ENCODE measurements around the gene CLDN5. TPM values are rescaled to one million over a fixed set of nuclear protein-coding genes. Genes with fewer than 3 reads are reported as not detected.
"Not testable (repeated sequence)": the region's sequence is repeated elsewhere in the genome, so short reads cannot be mapped to it uniquely, and the experiment has no call there.

CLDN5 gene
- total and polyA plus RNA-seq, 5 experiments from 2014 or later: 0.11 to 0.22 TPM; not detected in 3

- Mint-ChIP-seq H3K9me3 (no peaks in the 10 kb centered on the region), H3K27ac (no peak overlapping the region), H3K27me3 (peaks cover 0 to 2% (median 0%) of the 10 kb centered on the region in 5 donors), H3K4me3 (no peak overlapping the region), H3K4me1 (no peaks in the 10 kb centered on the region), H3K36me3 (no peaks in the 10 kb centered on the region)
- DNase-seq (no peak), ATAC-seq (no peak)
- POLR2A ChIA-PET: interaction anchor here (0.7 kb wide), 1 partner anchor 51 kb away, joined by 3 read pairs; no protein-coding TSS in a partner anchor
Measured at GRCh38 chr22:19540394-19540793, 16.2 kb upstream of the CLDN5 start.

GRCh38 chr22:19537941-19538488, 13.8 kb upstream of the CLDN5 start:
- H3K4me3 Mint-ChIP-seq: no peak overlapping the region

GRCh38 chr22:19536564-19536963, 12.4 kb upstream of the CLDN5 start:
- DNase-seq (no peak), ATAC-seq (no peak)
- Mint-ChIP-seq H3K27me3 (peaks cover 0 to 3% (median 0%) of the 10 kb centered on the region in 5 donors), H3K9me3 (no peaks in the 10 kb centered on the region), H3K27ac (no peak overlapping the region), H3K4me3 (no peak overlapping the region), H3K4me1 (peaks cover 0 to 2% (median 0%) of the 10 kb centered on the region in 4 donors), H3K36me3 (no peaks in the 10 kb centered on the region)
- POLR2A ChIA-PET: interaction anchor here (0.7 kb wide), 1 partner anchor 59 kb away, joined by 4 read pairs; no protein-coding TSS in a partner anchor

More at GRCh38 chr22:19537941-19538488, 13.8 kb upstream of the CLDN5 start:
- Mint-ChIP-seq H3K4me1 (peaks cover 0 to 2% (median 0%) of the 10 kb centered on the region in 4 donors), H3K27ac (peak overlapping the region in 1 of 10 donors; percentile 46), H3K36me3 (no peaks in the 10 kb centered on the region), H3K27me3 (peaks cover 0 to 3% (median 0%) of the 10 kb centered on the region in 5 donors), H3K9me3 (no peaks in the 10 kb centered on the region)
- ATAC-seq (no peak), DNase-seq (no peak)
- POLR2A ChIA-PET: no interaction called here

GRCh38 chr22:19535001-19535400, 10.8 kb upstream of the CLDN5 start:
- DNase-seq: no peak
- POLR2A ChIA-PET: interaction anchor here (1.1 kb wide), 1 partner anchor 12 kb away, joined by 3 read pairs; no protein-coding TSS in a partner anchor
- Mint-ChIP-seq H3K9me3 (no peaks in the 10 kb centered on the region), H3K4me1 (peaks cover 0 to 2% (median 0%) of the 10 kb centered on the region in 4 donors), H3K27ac (no peak overlapping the region), H3K4me3 (no peak overlapping the region), H3K27me3 (peaks cover 0 to 3% (median 0%) of the 10 kb centered on the region in 5 donors), H3K36me3 (no peaks in the 10 kb centered on the region)
- no peak for ATAC-seq

- Mint-ChIP-seq H3K36me3 (no peaks in the 10 kb centered on the region), H3K27ac (no peak overlapping the region), H3K4me1 (peaks cover 0 to 2% (median 0%) of the 10 kb centered on the region in 4 donors), H3K27me3 (peaks cover 0 to 3% (median 0%) of the 10 kb centered on the region in 5 donors), H3K9me3 (no peaks in the 10 kb centered on the region), H3K4me3 (no peak overlapping the region)
- ATAC-seq (no peak), DNase-seq (no peak)
- POLR2A ChIA-PET: interaction anchor here (1.1 kb wide), 1 partner anchor 11 kb away, joined by 3 read pairs; no protein-coding TSS in a partner anchor
Measured at GRCh38 chr22:19533857-19534256, 9.6 kb upstream of the CLDN5 start.

- ATAC-seq (no peak), DNase-seq (no peak)
- Mint-ChIP-seq H3K4me3 (no peak overlapping the region), H3K36me3 (no peaks in the 10 kb centered on the region), H3K9me3 (no peaks in the 10 kb centered on the region), H3K4me1 (peaks cover 0 to 2% (median 0%) of the 10 kb centered on the region in 4 donors), H3K27ac (peak overlapping the region in 2 of 10 donors; percentile 45 to 87), H3K27me3 (peaks cover 0 to 3% (median 0%) of the 10 kb centered on the region in 5 donors)
- POLR2A ChIA-PET: no interaction called here
Measured at GRCh38 chr22:19533049-19533626, 8.9 kb upstream of the CLDN5 start.

- H3K4me3 Mint-ChIP-seq, H3K36me3 Mint-ChIP-seq, H3K27me3 Mint-ChIP-seq, H3K9me3 Mint-ChIP-seq, H3K27ac Mint-ChIP-seq, DNase-seq, POLR2A ChIA-PET, H3K4me1 Mint-ChIP-seq, ATAC-seq: not testable (repeated sequence)
Measured at GRCh38 chr22:19531327-19531726, 7.1 kb upstream of the CLDN5 start.

GRCh38 chr22:19530751-19531150, 6.5 kb upstream of the CLDN5 start:
- Mint-ChIP-seq H3K4me1 (peaks cover 0 to 4% (median under 1%) of the 10 kb centered on the region in 4 donors), H3K9me3 (no peaks in the 10 kb centered on the region), H3K27ac (no peak overlapping the region), H3K36me3 (no peaks in the 10 kb centered on the region), H3K27me3 (peaks cover 0 to 13% (median 10%) of the 10 kb centered on the region in 5 donors), H3K4me3 (no peak overlapping the region)
- no peak for DNase-seq
- POLR2A ChIA-PET: no interaction called here
- ATAC-seq: no peak

- DNase-seq (no peak), ATAC-seq (no peak)
- no peak overlapping the region for H3K4me3 Mint-ChIP-seq
- POLR2A ChIA-PET: interaction anchor here (0.7 kb wide), 1 partner anchor 10 kb away, joined by 4 read pairs; no protein-coding TSS in a partner anchor
- H3K27me3 Mint-ChIP-seq: peaks cover 0 to 22% (median 17%) of the 10 kb centered on the region in 5 donors
- peaks cover 2 to 7% (median 3%) of the 10 kb centered on the region in 4 donors for H3K4me1 Mint-ChIP-seq
- H3K36me3 Mint-ChIP-seq: no peaks in the 10 kb centered on the region
- no peak overlapping the region for H3K27ac Mint-ChIP-seq
- no peaks in the 10 kb centered on the region for H3K9me3 Mint-ChIP-seq
Measured at GRCh38 chr22:19529811-19530210, 5.6 kb upstream of the CLDN5 start.

- H3K36me3 Mint-ChIP-seq: no peaks in the 10 kb centered on the region
- DNase-seq (no peak), ATAC-seq (no peak)
Measured at GRCh38 chr22:19527861-19528417, 3.7 kb upstream of the CLDN5 start.

GRCh38 chr22:19527321-19527721, 3.1 kb upstream of the CLDN5 start:
- POLR2A ChIA-PET: no interaction called here
- H3K4me1 Mint-ChIP-seq: peaks cover 3 to 18% (median 9%) of the 10 kb centered on the region in 4 donors
- H3K27me3 Mint-ChIP-seq: peaks cover 0 to 36% (median 23%) of the 10 kb centered on the region in 5 donors
- H3K27ac Mint-ChIP-seq: no peak overlapping the region
- H3K4me3 Mint-ChIP-seq: no peak overlapping the region
- DNase-seq: no peak
- no peaks in the 10 kb centered on the region for H3K9me3 Mint-ChIP-seq
- no peaks in the 10 kb centered on the region for H3K36me3 Mint-ChIP-seq
- no peak for ATAC-seq

More at GRCh38 chr22:19527861-19528417, 3.7 kb upstream of the CLDN5 start:
- Mint-ChIP-seq H3K27me3 (peaks cover 0 to 32% (median 20%) of the 10 kb centered on the region in 5 donors), H3K4me3 (no peak overlapping the region), H3K27ac (no peak overlapping the region), H3K9me3 (no peaks in the 10 kb centered on the region), H3K4me1 (peaks cover 3 to 15% (median 7%) of the 10 kb centered on the region in 4 donors)
- POLR2A ChIA-PET: no interaction called here

- H3K27ac Mint-ChIP-seq: no peak overlapping the region
- no peak overlapping the region for H3K4me3 Mint-ChIP-seq
- ATAC-seq (no peak), DNase-seq (no peak)
- no peaks in the 10 kb centered on the region for H3K9me3 Mint-ChIP-seq
- peaks cover 3 to 18% (median 9%) of the 10 kb centered on the region in 4 donors for H3K4me1 Mint-ChIP-seq
- H3K27me3 Mint-ChIP-seq: peaks cover 0 to 36% (median 26%) of the 10 kb centered on the region in 5 donors
- POLR2A ChIA-PET: interaction anchor here (0.5 kb wide), 1 partner anchor 10 kb away, joined by 3 read pairs; no protein-coding TSS in a partner anchor
- no peaks in the 10 kb centered on the region for H3K36me3 Mint-ChIP-seq
Measured at GRCh38 chr22:19526702-19527111, 2.5 kb upstream of the CLDN5 start.

All from naive thymus-derived CD8-positive, alpha-beta T cell (primary cell).